Chondrocyte (in vitro differentiated cells): ENCODE measurements around the gene UFM1. TPM values are rescaled to one million over a fixed set of nuclear protein-coding genes. Genes with fewer than 3 reads are reported as not detected.
"Not testable (repeated sequence)": the region's sequence is repeated elsewhere in the genome, so short reads cannot be mapped to it uniquely, and the experiment has no call there.

Experiments
- DNase-seq: peaks from one replicate; pipeline ENCODE4 v3.0.0; 2021; ENCODE audit warnings: mixed read lengths, low spot score
- H3K27ac Mint-ChIP-seq: one replicate; pipeline ENCODE4 v1.8.0; 2021; ENCODE audit warnings: mild to moderate bottlenecking, moderate library complexity, mixed read lengths; ENCODE audit not compliant: unreplicated experiment
- H3K27me3 Mint-ChIP-seq: 2 replicates; pipeline ENCODE4 v1.8.0; 2021; ENCODE audit warnings: low read depth, mixed read lengths
- H3K36me3 Mint-ChIP-seq: 2 replicates; pipeline ENCODE4 v1.8.0; 2021; ENCODE audit warnings: low read depth, mixed read lengths
- H3K4me1 Mint-ChIP-seq: 2 replicates; pipeline ENCODE4 v1.8.0; 2021; ENCODE audit warnings: low read depth, mild to moderate bottlenecking, mixed read lengths
- H3K4me3 Mint-ChIP-seq: one replicate; pipeline ENCODE4 v1.8.0; 2021; ENCODE audit warnings: mild to moderate bottlenecking, moderate library complexity, mixed read lengths; ENCODE audit not compliant: unreplicated experiment
- H3K9me3 Mint-ChIP-seq: 2 replicates; pipeline ENCODE4 v1.8.0; 2021; ENCODE audit warnings: low read depth, mixed read lengths
- total RNA-seq: library from RNA; stranded (reverse); gene quantifications from 3 replicates; pipeline ENCODE4 v1.2.1, GENCODE V29; 2021
- TF ChIP-seq, protein P1 (sequence below): fragments of 200-600 bp; sonication (generic); IDR thresholded peaks from 2 replicates; pipeline ENCODE4 v1.5.0; 2021; ENCODE audit warnings: antibody characterized with exemption, mild to moderate bottlenecking, moderate library complexity

UFM1 gene
- total RNA-seq, 1 donor from 2014 or later = 59.3 TPM

DNA sequence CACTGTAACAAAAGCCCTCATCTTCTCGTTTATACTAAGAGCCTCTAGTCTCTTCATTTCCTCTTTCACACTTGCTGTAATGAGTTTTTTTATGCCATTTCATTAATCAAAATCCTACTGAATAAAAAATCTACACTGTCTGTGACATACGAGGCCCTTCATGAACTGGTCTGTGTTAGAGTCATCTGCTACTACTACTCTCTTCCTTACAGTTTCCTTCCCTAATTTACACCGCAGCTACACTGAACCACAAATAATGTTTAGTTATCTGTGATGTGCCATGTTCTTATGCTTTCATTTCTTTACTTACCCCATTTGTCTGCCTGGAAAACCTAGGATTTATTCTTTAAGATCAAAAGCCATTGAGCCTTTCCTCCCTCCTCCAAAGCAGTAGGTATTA, 16.0 kb downstream of the UFM1 start:
- no peaks in the 10 kb centered on the region for H3K9me3 Mint-ChIP-seq
- no peaks in the 10 kb centered on the region for H3K4me1 Mint-ChIP-seq
- H3K4me3 Mint-ChIP-seq = no peak overlapping the region
- H3K36me3 Mint-ChIP-seq = peaks cover 12% of the 10 kb centered on the region
- TF ChIP-seq, protein P1, sequence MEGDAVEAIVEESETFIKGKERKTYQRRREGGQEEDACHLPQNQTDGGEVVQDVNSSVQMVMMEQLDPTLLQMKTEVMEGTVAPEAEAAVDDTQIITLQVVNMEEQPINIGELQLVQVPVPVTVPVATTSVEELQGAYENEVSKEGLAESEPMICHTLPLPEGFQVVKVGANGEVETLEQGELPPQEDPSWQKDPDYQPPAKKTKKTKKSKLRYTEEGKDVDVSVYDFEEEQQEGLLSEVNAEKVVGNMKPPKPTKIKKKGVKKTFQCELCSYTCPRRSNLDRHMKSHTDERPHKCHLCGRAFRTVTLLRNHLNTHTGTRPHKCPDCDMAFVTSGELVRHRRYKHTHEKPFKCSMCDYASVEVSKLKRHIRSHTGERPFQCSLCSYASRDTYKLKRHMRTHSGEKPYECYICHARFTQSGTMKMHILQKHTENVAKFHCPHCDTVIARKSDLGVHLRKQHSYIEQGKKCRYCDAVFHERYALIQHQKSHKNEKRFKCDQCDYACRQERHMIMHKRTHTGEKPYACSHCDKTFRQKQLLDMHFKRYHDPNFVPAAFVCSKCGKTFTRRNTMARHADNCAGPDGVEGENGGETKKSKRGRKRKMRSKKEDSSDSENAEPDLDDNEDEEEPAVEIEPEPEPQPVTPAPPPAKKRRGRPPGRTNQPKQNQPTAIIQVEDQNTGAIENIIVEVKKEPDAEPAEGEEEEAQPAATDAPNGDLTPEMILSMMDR = no peak
- DNase-seq = no peak
- H3K27me3 Mint-ChIP-seq = peaks cover 7% of the 10 kb centered on the region
- H3K27ac Mint-ChIP-seq = no peak overlapping the region

DNA sequence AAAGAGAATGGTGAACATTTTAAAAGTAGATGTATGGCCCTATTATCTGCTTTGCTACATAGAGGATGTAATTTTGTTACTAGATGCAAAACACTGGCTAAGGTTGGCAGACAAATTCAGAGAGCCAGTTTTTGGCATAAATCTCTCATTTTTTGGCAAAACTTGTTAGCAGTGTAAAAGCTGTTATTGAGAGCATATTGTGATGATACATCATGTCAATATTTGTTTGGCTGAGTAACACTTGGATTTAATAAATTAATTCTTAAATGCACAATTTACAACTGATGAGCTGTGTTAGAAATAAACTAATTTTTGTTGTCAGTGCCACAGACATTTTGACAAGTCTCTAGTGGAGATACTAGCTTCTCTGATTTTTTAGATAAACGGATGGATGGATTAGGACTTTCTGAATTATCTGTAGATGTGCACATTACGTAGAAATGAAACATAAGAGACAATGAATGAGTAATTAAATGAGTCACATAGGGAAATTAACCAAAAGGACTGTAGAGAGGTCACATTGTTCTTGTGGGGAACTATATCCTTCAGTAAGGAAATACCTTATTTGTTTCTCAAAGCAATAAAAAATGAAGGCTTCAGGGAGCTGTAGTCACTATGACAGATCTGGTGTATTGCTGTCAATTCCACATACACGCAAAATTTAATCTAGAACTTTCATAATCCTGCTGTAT, 17.4 kb downstream of the UFM1 start:
- TF ChIP-seq, protein P1 = no peak
- DNase-seq = no peak
- Mint-ChIP-seq H3K4me1 (no peaks in the 10 kb centered on the region), H3K4me3 (no peak overlapping the region), H3K27me3 (peaks cover 7% of the 10 kb centered on the region), H3K27ac (no peak overlapping the region), H3K36me3 (peaks cover 1% of the 10 kb centered on the region), H3K9me3 (no peaks in the 10 kb centered on the region)

DNA sequence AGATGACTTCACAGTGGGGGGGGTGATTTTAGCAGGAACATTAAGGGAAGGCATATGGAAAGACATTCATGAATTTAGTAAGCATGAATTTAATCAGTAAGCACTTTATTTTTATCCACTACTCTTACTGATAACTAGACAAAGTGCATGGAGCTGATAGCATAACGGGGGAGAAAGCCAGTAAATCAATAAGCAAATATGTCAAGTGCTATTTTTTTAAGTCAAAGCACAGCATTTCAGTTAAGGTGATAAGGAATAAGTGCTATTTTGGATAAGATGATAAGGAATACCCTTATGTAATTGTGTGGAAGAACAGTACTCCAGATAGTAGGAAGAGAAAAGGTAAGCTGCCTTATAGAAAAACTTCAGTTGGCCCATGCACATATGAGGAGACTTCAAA, 19.4 kb downstream of the UFM1 start:
- no peak overlapping the region for H3K4me3 Mint-ChIP-seq
- no peaks in the 10 kb centered on the region for H3K36me3 Mint-ChIP-seq
- TF ChIP-seq, protein P1 = no peak
- no peak for DNase-seq
- H3K9me3 Mint-ChIP-seq = no peaks in the 10 kb centered on the region
- H3K27ac Mint-ChIP-seq = no peak overlapping the region
- H3K27me3 Mint-ChIP-seq = peaks cover 11% of the 10 kb centered on the region
- no peaks in the 10 kb centered on the region for H3K4me1 Mint-ChIP-seq

DNA sequence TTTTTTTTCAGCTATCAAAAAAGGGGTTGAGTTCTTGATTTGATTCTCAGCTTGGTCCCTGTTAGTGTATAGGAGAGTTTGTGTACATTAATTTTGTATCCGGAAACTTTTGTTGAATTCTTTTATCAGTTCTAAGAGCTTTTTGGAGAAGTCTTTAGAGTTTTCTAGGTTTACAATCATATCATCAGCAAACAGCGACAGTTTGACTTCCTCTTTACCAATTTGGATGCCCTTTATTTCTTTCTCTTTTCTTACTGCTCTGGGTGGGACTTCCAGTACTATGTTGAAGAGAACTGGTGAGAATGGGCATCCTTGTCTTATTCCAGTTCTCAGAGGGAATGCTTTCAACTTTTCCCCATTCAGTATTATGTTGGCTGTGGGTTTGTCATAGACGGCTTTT, 20.4 kb downstream of the UFM1 start:
- H3K27ac Mint-ChIP-seq, H3K9me3 Mint-ChIP-seq, H3K36me3 Mint-ChIP-seq, H3K4me3 Mint-ChIP-seq, DNase-seq, H3K4me1 Mint-ChIP-seq: not testable (repeated sequence)
- peaks cover 11% of the 10 kb centered on the region for H3K27me3 Mint-ChIP-seq

DNA sequence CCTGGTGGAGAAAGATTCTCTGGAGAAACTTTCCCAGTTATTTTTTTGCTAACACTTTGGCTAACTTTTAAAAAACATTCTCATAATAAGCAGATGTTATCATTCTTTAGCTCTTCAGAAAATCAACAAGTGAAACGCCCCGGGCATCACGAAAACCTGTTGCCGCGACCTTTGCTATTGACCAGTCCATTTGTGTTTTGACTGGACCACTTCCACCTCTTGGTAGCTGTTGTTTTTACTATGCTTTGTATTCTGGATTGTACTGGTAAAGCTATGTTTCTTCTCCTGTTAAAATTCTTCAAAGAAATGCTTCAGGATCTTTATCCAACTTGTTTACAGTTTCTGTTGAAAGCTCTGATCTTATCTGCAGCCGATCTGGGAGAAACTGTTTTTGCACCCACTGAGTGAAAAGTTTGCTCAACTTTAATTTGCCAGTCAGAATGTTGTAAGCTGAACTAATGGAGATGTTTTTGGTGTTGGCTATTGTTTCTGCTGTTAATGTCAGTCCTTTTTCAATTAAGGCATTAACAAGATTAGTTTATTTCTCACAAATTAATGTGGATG, 23.3 kb downstream of the UFM1 start:
- no peak for DNase-seq
- no peaks in the 10 kb centered on the region for H3K36me3 Mint-ChIP-seq
- no peaks in the 10 kb centered on the region for H3K9me3 Mint-ChIP-seq
- no peaks in the 10 kb centered on the region for H3K4me1 Mint-ChIP-seq
- TF ChIP-seq, protein P1 = no peak
- no peak overlapping the region for H3K4me3 Mint-ChIP-seq
- H3K27me3 Mint-ChIP-seq = peaks cover 11% of the 10 kb centered on the region
- H3K27ac Mint-ChIP-seq = no peak overlapping the region

DNA sequence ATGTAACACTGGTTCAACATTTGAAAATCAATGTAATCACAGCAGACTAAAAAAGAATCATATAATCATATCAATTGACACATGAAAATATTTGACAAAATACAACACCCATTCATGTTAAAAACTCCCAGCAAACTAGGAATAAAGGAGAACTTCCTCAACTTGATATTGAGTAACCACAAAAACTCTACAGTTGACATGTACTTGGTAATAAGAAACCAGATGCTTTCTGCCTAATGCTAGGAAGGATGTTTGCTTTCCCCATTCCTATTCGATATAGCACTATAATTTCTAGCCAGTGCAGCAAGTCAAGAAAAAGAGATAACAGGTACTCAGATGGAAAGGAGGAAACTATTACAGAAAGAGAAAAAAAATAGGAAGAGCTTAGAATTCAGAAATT, 26.9 kb downstream of the UFM1 start:
- no peaks in the 10 kb centered on the region for H3K9me3 Mint-ChIP-seq
- H3K4me3 Mint-ChIP-seq = no peak overlapping the region
- no peak overlapping the region for H3K27ac Mint-ChIP-seq
- H3K27me3 Mint-ChIP-seq = peaks cover 9% of the 10 kb centered on the region
- H3K36me3 Mint-ChIP-seq = no peaks in the 10 kb centered on the region
- TF ChIP-seq, protein P1 = no peak
- no peaks in the 10 kb centered on the region for H3K4me1 Mint-ChIP-seq
- DNase-seq = no peak
